Stimulated activated CD4-positive, alpha-beta T cell treated with anti-CD3 and anti-CD28 coated beads, Interleukin-15, amount 100 ng/mL, for 24 hours (primary cell): ENCODE results near the gene KCNJ6.

Experiments
- DNase-seq: peaks from one replicate; pipeline ENCODE4 v3.0.0-alpha.2; 2020

The KCNJ6 gene

GRCh38 chr21:37808261-37808660, 108.0 kb downstream of the KCNJ6 start:
- no peak for DNase-seq

- no peak for DNase-seq
These were observed 111.0 kb downstream of the KCNJ6 start for GRCh38 chr21:37805266-37805665.

GRCh38 chr21:37804001-37804400, 112.3 kb downstream of the KCNJ6 start:
- DNase-seq: no peak

- DNase-seq: no peak
These were observed 113.1 kb downstream of the KCNJ6 start for GRCh38 chr21:37803101-37803651.

- no peak for DNase-seq
These were observed 115.7 kb downstream of the KCNJ6 start for GRCh38 chr21:37800456-37801061.

GRCh38 chr21:37800057-37800455, 116.2 kb downstream of the KCNJ6 start:
- no peak for DNase-seq

GRCh38 chr21:37799211-37800056, 116.8 kb downstream of the KCNJ6 start:
- no peak for DNase-seq

- DNase-seq: no peak
These were observed 118.9 kb downstream of the KCNJ6 start for GRCh38 chr21:37797403-37797802.

- no peak for DNase-seq
These were observed 120.2 kb downstream of the KCNJ6 start for GRCh38 chr21:37796011-37796410.

GRCh38 chr21:37793660-37794059, 122.6 kb downstream of the KCNJ6 start:
- DNase-seq: no peak

- DNase-seq: no peak
These were observed 124.2 kb downstream of the KCNJ6 start for GRCh38 chr21:37792046-37792445.

GRCh38 chr21:37790905-37791304, 125.4 kb downstream of the KCNJ6 start:
- no peak for DNase-seq

GRCh38 chr21:37788503-37788902, 127.8 kb downstream of the KCNJ6 start:
- DNase-seq: no peak

- DNase-seq: no peak
These were observed 128.8 kb downstream of the KCNJ6 start for GRCh38 chr21:37787456-37787855.

GRCh38 chr21:37784591-37785318, 131.5 kb downstream of the KCNJ6 start:
- DNase-seq: no peak

- DNase-seq: no peak
These were observed 133.2 kb downstream of the KCNJ6 start for GRCh38 chr21:37783016-37783415.

- DNase-seq: no peak
These were observed 135.0 kb downstream of the KCNJ6 start for GRCh38 chr21:37780991-37781983.

- no peak for DNase-seq
These were observed 145.1 kb downstream of the KCNJ6 start for GRCh38 chr21:37771181-37771580.

GRCh38 chr21:37770461-37770860, 145.8 kb downstream of the KCNJ6 start:
- no peak for DNase-seq

GRCh38 chr21:37769656-37770055, 146.6 kb downstream of the KCNJ6 start:
- no peak for DNase-seq

- DNase-seq: no peak
These were observed 148.3 kb downstream of the KCNJ6 start for GRCh38 chr21:37767984-37768383.

- no peak for DNase-seq
These were observed 150.1 kb downstream of the KCNJ6 start for GRCh38 chr21:37766129-37766528.
